GM23338 (cell line): Measurements from ENCODE around the gene KCNMA1.

Source experiments
- CREB1 ChIP-seq: fragments of 250-450 bp; sonication (Bioruptor Pico); IDR thresholded peaks from 2 replicates; pipeline ENCODE4 v1.5.0; 2020; ENCODE audit warnings: low read depth, mild to moderate bottlenecking, moderate library complexity
- EZH2 ChIP-seq: fragments of 200-600 bp; sonication (generic); IDR thresholded peaks from one replicate; pipeline ENCODE4 v1.8.0; 2017; ENCODE audit warnings: antibody characterized with exemption, mild to moderate bottlenecking, low read depth; ENCODE audit not compliant: unreplicated experiment
- EZH2phosphoT487 ChIP-seq: fragments of 200-600 bp; sonication (generic); IDR thresholded peaks from one replicate; pipeline ENCODE4 v1.8.1; 2018; ENCODE audit warnings: antibody characterized with exemption; ENCODE audit not compliant: unreplicated experiment
- JUNB ChIP-seq: IDR thresholded peaks from one replicate; pipeline ENCODE4 v1.6.1; 2016; ENCODE audit warnings: antibody characterized with exemption; ENCODE audit not compliant: unreplicated experiment
- NANOG ChIP-seq: IDR thresholded peaks from 2 replicates; pipeline ENCODE4 v1.6.1; 2016; ENCODE audit warnings: antibody characterized with exemption, borderline replicate concordance
- POLR2AphosphoS5 ChIP-seq: IDR thresholded peaks from 2 replicates; pipeline ENCODE4 v1.6.1; 2016; ENCODE audit warnings: antibody characterized with exemption, low read depth
- REST ChIP-seq: IDR thresholded peaks from one replicate; pipeline ENCODE4 v1.6.1; 2018; ENCODE audit warnings: antibody characterized with exemption; ENCODE audit not compliant: unreplicated experiment
- ZNF114 ChIP-seq: fragments of 250-450 bp; sonication (Bioruptor Pico); IDR thresholded peaks from 2 replicates; pipeline ENCODE4 v1.5.0; 2020; ENCODE audit warnings: mild to moderate bottlenecking, moderate library complexity
- ZNF331 ChIP-seq: fragments of 250-450 bp; sonication (Bioruptor Pico); IDR thresholded peaks from 2 replicates; pipeline ENCODE4 v1.5.0; 2020; ENCODE audit warnings: low read depth, mild to moderate bottlenecking, moderate library complexity
- TF ChIP-seq, protein P1 (sequence below), 2 experiments: fragments of 200-600 bp in 1 of 2; sonication (generic) in 1 of 2; conservative IDR thresholded peaks; 2 replicates each; pipeline versions ENCODE4 v1.5.1 to v1.6.1; 2016 to 2017; ENCODE audit warnings: antibody characterized with exemption in 2 of 2, low read depth in 2 of 2, mild to moderate bottlenecking in 2 of 2, moderate library complexity in 1 of 2
- TF ChIP-seq, protein P2 (sequence below): IDR thresholded peaks from 2 replicates; pipeline ENCODE4 v1.6.1; 2016; ENCODE audit warnings: antibody characterized with exemption
- TF ChIP-seq, protein P3 (sequence below): fragments of 250-450 bp; sonication (Bioruptor Pico); IDR thresholded peaks from 2 replicates; pipeline ENCODE4 v1.5.0; 2020; ENCODE audit warnings: mild to moderate bottlenecking, moderate library complexity

DNA sequence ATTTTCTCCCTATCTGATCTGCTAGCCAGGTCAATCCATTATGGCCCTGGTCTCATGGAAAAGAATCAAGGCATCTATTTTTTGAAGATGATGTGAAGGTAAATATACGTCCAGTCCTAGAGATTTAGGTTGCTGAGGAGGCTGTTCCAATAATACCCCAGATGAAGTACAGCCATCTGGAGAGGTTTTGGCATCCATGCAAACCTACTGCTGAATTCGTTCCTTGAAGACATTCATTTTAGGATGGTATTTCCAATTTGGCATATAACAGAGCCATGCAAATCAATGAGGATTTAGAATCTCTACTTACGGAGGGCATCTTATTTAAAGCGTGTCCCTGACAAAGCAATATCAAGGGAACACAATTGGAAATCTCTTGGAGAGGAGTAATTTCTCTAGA lies 465.5 kb downstream of the KCNMA1 start:
- TF ChIP-seq EZH2 (no peak), POLR2AphosphoS5 (no peak), EZH2phosphoT487 (no peak), CREB1 (CRISPR knock-in tag) (no peak), NANOG (no peak), REST (no peak), ZNF114 (CRISPR knock-in tag) (no peak), JUNB (no peak), ZNF331 (CRISPR knock-in tag) (no peak)
- TF ChIP-seq, protein P1, sequence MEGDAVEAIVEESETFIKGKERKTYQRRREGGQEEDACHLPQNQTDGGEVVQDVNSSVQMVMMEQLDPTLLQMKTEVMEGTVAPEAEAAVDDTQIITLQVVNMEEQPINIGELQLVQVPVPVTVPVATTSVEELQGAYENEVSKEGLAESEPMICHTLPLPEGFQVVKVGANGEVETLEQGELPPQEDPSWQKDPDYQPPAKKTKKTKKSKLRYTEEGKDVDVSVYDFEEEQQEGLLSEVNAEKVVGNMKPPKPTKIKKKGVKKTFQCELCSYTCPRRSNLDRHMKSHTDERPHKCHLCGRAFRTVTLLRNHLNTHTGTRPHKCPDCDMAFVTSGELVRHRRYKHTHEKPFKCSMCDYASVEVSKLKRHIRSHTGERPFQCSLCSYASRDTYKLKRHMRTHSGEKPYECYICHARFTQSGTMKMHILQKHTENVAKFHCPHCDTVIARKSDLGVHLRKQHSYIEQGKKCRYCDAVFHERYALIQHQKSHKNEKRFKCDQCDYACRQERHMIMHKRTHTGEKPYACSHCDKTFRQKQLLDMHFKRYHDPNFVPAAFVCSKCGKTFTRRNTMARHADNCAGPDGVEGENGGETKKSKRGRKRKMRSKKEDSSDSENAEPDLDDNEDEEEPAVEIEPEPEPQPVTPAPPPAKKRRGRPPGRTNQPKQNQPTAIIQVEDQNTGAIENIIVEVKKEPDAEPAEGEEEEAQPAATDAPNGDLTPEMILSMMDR (conservative IDR thresholded peaks at IDR 0.05; ENCODE audit: low read depth in 2 of 2), result no peak
- TF ChIP-seq, protein P2, sequence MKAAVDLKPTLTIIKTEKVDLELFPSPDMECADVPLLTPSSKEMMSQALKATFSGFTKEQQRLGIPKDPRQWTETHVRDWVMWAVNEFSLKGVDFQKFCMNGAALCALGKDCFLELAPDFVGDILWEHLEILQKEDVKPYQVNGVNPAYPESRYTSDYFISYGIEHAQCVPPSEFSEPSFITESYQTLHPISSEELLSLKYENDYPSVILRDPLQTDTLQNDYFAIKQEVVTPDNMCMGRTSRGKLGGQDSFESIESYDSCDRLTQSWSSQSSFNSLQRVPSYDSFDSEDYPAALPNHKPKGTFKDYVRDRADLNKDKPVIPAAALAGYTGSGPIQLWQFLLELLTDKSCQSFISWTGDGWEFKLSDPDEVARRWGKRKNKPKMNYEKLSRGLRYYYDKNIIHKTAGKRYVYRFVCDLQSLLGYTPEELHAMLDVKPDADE, result no peak
- TF ChIP-seq, protein P3, sequence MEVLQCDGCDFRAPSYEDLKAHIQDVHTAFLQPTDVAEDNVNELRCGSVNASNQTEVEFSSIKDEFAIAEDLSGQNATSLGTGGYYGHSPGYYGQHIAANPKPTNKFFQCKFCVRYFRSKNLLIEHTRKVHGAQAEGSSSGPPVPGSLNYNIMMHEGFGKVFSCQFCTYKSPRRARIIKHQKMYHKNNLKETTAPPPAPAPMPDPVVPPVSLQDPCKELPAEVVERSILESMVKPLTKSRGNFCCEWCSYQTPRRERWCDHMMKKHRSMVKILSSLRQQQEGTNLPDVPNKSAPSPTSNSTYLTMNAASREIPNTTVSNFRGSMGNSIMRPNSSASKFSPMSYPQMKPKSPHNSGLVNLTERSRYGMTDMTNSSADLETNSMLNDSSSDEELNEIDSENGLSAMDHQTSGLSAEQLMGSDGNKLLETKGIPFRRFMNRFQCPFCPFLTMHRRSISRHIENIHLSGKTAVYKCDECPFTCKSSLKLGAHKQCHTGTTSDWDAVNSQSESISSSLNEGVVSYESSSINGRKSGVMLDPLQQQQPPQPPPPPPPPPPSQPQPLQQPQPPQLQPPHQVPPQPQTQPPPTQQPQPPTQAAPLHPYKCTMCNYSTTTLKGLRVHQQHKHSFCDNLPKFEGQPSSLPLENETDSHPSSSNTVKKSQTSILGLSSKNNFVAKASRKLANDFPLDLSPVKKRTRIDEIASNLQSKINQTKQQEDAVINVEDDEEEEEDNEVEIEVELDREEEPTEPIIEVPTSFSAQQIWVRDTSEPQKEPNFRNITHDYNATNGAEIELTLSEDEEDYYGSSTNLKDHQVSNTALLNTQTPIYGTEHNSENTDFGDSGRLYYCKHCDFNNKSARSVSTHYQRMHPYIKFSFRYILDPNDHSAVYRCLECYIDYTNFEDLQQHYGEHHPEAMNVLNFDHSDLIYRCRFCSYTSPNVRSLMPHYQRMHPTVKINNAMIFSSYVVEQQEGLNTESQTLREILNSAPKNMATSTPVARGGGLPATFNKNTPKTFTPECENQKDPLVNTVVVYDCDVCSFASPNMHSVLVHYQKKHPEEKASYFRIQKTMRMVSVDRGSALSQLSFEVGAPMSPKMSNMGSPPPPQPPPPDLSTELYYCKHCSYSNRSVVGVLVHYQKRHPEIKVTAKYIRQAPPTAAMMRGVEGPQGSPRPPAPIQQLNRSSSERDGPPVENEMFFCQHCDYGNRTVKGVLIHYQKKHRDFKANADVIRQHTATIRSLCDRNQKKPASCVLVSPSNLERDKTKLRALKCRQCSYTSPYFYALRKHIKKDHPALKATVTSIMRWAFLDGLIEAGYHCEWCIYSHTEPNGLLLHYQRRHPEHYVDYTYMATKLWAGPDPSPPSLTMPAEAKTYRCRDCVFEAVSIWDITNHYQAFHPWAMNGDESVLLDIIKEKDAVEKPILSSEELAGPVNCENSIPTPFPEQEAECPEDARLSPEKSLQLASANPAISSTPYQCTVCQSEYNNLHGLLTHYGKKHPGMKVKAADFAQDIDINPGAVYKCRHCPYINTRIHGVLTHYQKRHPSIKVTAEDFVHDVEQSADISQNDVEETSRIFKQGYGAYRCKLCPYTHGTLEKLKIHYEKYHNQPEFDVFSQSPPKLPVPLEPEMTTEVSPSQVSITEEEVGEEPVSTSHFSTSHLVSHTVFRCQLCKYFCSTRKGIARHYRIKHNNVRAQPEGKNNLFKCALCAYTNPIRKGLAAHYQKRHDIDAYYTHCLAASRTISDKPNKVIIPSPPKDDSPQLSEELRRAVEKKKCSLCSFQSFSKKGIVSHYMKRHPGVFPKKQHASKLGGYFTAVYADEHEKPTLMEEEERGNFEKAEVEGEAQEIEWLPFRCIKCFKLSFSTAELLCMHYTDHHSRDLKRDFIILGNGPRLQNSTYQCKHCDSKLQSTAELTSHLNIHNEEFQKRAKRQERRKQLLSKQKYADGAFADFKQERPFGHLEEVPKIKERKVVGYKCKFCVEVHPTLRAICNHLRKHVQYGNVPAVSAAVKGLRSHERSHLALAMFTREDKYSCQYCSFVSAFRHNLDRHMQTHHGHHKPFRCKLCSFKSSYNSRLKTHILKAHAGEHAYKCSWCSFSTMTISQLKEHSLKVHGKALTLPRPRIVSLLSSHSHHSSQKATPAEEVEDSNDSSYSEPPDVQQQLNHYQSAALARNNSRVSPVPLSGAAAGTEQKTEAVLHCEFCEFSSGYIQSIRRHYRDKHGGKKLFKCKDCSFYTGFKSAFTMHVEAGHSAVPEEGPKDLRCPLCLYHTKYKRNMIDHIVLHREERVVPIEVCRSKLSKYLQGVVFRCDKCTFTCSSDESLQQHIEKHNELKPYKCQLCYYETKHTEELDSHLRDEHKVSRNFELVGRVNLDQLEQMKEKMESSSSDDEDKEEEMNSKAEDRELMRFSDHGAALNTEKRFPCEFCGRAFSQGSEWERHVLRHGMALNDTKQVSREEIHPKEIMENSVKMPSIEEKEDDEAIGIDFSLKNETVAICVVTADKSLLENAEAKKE (CRISPR knock-in tag), result no peak
